Prostate gland (tissue), 2 donors: ENCODE results near the gene PLXNB3. TPM values are rescaled to one million over a fixed set of nuclear protein-coding genes. Genes with fewer than 3 reads are reported as not detected.

ENCODE experiments used
- DNase-seq: peaks from one replicate; pipeline ENCODE4 v3.0.0-alpha.2; 2019; ENCODE audit warnings: low spot score
- H3K27ac ChIP-seq, 2 donors: fragments of 200-600 bp; sonication (generic); 2 replicates each; pipeline ENCODE4 v1.5.1; 2017 to 2019
- H3K27me3 ChIP-seq: fragments of 200-600 bp; sonication (generic); replicated peaks from 2 replicates; pipeline ENCODE4 v1.5.1; 2019; ENCODE audit not compliant: insufficient read depth
- H3K36me3 ChIP-seq, 2 donors: fragments of 200-600 bp; sonication (generic); 1 replicate in 1 of 2; 2 replicates in 1 of 2; pipeline versions ENCODE4 v1.5.1 to v1.8.1; 2017 to 2019
- H3K4me1 ChIP-seq: fragments of 200-600 bp; sonication (generic); replicated peaks from 2 replicates; pipeline ENCODE4 v1.5.1; 2019
- H3K4me3 ChIP-seq, 2 donors: fragments of 200-600 bp; sonication (generic); 2 replicates each; pipeline ENCODE4 v1.5.1; 2017 to 2019
- H3K9me3 ChIP-seq: fragments of 200-600 bp; sonication (generic); 2 replicates; pipeline ENCODE4 v1.5.1; 2017
- POLR2A ChIP-seq: fragments of 450-650 bp; IDR thresholded peaks from one replicate; pipeline ENCODE4 v1.6.1; 2016; ENCODE audit warnings: antibody characterized with exemption, mild to moderate bottlenecking
- POLR2AphosphoS5 ChIP-seq: sonication (generic); formaldehyde crosslinking; IDR thresholded peaks from one replicate; pipeline ENCODE4 v1.6.1; 2017; ENCODE audit warnings: antibody characterized with exemption
- WGBS: methylation state at CpG from one replicate; pipeline ENCODE4 v1.1.5; 2018; 5-methylcytosine and 5-hydroxymethylcytosine counted together
- intact Hi-C: fragments of 100-400 bp; cut with DNase I; formaldehyde crosslinking; loops from one replicate; pipeline ENCODE4 v1.14.2; 2022
- total RNA-seq, 2 donors: library from RNA; depleted of rRNA; stranded (reverse); fragments of >200 nt; gene quantifications; one replicate each; pipeline ENCODE4 v1.1.0, GENCODE V29; 2016
- TF ChIP-seq, protein P1 (sequence below), 4 experiments: fragments of 200-600 bp in 2 of 4; fragments of 450-650 bp in 2 of 4; sonication (generic) in 2 of 4; IDR thresholded peaks; 1 replicate in 3 of 4; 2 replicates in 1 of 4; pipeline ENCODE4 v1.5.1; 2016 to 2019; ENCODE audit warnings: antibody characterized with exemption in 4 of 4, mild to moderate bottlenecking in 2 of 4, moderate library complexity in 2 of 4

The PLXNB3 gene
- 10 to 100 TPM; 20.9 to 52.7 TPM for total RNA-seq

DNA sequence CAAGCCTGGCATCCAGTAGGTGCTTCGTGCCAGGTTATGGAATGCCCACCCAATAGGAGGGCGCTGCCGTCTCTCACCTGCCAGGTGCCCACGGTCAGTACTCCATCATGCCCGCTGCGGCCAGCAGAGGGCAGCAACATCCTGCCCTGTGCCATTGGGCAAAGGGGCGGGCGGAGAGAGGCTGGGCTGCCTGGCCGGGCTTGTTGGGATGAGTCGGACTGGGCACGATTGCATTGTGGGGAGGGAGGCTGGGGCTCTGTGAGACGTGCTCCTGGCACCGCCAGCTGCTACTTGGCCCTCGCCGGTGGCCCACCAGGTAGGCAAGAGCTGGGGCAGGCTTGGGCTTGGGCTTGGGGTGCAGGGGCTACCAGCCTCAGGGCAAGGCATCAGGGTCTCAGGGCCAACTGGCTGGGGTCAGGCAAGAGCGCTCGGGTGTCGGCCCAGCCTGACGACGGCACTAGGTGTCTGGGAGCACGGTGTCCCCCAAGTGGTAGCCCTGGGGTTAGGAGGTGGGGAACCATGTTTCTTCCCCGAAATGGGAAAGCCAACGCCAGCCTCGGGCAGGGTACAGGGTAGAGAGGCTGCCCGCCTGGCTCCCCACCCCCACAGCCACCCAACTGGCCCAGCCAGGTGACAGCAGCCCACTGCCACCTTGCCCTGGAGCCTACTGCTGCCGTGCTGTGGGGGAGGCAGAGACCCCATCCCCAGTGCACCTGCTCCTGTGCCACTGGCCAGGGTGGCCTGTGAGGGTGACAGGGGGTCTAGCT lies at the start of gene PLXNB3:
TSS of gene PLXNB3 (plus strand) at position 261 of the 767 bp plus-strand sequence. CDS start 1,287 bp downstream, outside the sequence.
- no peaks in the 10 kb centered on the region for H3K27me3 ChIP-seq
- intact Hi-C loops: loop anchor here (5.0 kb wide), 1 partner anchor 183 kb away; no protein-coding TSS in a partner anchor
- no peaks in the 10 kb centered on the region for H3K9me3 ChIP-seq
- no peaks in the 10 kb centered on the region for H3K36me3 ChIP-seq
- peak within 1 kb of the TSS; percentile 21 to 34 for H3K4me3 ChIP-seq
- TF ChIP-seq POLR2AphosphoS5 (peak; percentile 66), POLR2A (peak; percentile 50)
- TF ChIP-seq, protein P1, sequence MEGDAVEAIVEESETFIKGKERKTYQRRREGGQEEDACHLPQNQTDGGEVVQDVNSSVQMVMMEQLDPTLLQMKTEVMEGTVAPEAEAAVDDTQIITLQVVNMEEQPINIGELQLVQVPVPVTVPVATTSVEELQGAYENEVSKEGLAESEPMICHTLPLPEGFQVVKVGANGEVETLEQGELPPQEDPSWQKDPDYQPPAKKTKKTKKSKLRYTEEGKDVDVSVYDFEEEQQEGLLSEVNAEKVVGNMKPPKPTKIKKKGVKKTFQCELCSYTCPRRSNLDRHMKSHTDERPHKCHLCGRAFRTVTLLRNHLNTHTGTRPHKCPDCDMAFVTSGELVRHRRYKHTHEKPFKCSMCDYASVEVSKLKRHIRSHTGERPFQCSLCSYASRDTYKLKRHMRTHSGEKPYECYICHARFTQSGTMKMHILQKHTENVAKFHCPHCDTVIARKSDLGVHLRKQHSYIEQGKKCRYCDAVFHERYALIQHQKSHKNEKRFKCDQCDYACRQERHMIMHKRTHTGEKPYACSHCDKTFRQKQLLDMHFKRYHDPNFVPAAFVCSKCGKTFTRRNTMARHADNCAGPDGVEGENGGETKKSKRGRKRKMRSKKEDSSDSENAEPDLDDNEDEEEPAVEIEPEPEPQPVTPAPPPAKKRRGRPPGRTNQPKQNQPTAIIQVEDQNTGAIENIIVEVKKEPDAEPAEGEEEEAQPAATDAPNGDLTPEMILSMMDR (IDR thresholded peaks at IDR 0.05): peak; percentile 51 to 91 (median 83)
- H3K27ac ChIP-seq: peak within 1 kb of the TSS; percentile 58
- no CpG with 5 or more reads among the region's 26 CpGs for WGBS
- H3K4me1 ChIP-seq: no peaks in the 10 kb centered on the region
- peak; percentile 79 for DNase-seq

DNA sequence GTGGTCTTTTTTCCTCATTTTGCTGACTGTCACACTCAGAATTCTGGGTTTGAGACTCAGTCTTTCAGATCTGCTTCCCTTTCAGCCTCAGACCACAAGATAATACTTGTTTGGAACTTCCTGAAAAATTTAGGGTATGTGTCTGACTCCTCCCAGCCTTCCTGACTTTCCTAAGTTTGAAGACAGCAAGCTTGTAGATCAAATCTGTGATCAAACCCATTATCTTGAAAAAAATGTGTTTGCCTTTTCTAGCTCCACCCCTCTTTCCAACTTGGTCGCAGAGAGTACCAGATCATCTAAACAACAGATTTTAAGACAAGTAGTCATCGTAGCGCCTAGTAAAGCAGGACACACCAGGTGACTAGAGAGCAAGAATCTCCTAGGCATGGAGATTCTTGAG lies 49.8 kb upstream of the PLXNB3 start:
- DNase-seq: no peak
- no peak overlapping the region for H3K4me3 ChIP-seq
- H3K4me1 ChIP-seq: no peaks in the 10 kb centered on the region
- no peaks in the 10 kb centered on the region for H3K9me3 ChIP-seq
- H3K27ac ChIP-seq: no peak overlapping the region
- TF ChIP-seq, protein P1 (IDR thresholded peaks at IDR 0.05): no peak
- TF ChIP-seq POLR2AphosphoS5: no peak
- no peak for TF ChIP-seq POLR2A
- WGBS: 39% methylated on average over 3 of the region's 3 CpGs
- no peaks in the 10 kb centered on the region for H3K27me3 ChIP-seq
- intact Hi-C loops: no loop called here
- H3K36me3 ChIP-seq: no peaks in the 10 kb centered on the region

DNA sequence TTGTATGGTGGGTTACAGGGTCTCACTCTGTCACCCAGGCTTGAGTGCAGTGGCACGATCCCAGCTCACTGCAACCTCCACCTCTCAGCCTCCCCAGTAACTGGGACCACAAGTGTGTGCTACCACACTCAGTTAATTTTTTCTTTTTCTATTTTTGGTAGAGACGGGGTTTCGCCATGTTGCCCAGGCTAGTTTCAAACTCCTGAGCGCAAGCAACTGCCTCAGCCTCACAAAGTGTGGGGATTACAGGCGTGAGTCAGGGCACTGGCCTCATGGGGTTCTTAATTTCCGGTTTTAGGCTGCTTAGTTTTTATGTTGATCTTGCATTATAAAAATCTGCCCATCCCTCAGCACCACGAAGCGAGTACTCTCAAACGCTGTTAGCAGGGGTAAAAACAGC lies 46.6 kb upstream of the PLXNB3 start:
- no peak overlapping the region for H3K4me3 ChIP-seq
- no peaks in the 10 kb centered on the region for H3K9me3 ChIP-seq
- 92% methylated on average over 9 of the region's 9 CpGs for WGBS
- no peak for DNase-seq
- no peaks in the 10 kb centered on the region for H3K36me3 ChIP-seq
- TF ChIP-seq POLR2A (no peak), POLR2AphosphoS5 (no peak)
- TF ChIP-seq, protein P1 (IDR thresholded peaks at IDR 0.05): no peak
- no peak overlapping the region for H3K27ac ChIP-seq
- H3K27me3 ChIP-seq: no peaks in the 10 kb centered on the region
- H3K4me1 ChIP-seq: no peaks in the 10 kb centered on the region
- intact Hi-C loops: no loop called here

DNA sequence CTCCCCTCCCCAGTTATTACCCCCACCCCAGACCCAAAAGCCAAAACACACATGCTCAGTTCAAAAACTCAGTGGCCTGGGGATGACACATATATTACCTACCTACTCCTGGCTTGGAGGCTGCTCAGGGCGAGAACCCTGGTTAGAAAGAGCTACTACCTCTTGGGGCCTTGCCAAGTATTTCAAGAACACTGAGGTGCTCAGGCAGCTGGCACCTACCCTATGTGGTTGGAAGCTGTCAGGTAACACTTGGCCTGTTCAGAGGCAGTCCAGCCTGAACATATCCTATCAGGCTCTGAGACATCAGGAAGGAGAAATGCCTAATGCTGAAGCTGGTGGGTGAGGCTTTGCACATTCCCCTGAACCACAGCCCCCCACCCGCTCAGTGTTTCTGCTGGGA lies 44.8 kb upstream of the PLXNB3 start:
- no peaks in the 10 kb centered on the region for H3K4me1 ChIP-seq
- intact Hi-C loops: no loop called here
- TF ChIP-seq POLR2AphosphoS5 (no peak), POLR2A (no peak)
- TF ChIP-seq, protein P1 (IDR thresholded peaks at IDR 0.05): no peak
- H3K9me3 ChIP-seq: no peaks in the 10 kb centered on the region
- DNase-seq: peak; percentile 46
- H3K27ac ChIP-seq: no peak overlapping the region
- no peaks in the 10 kb centered on the region for H3K36me3 ChIP-seq
- no peaks in the 10 kb centered on the region for H3K27me3 ChIP-seq
- 57% methylated on average over 1 of the region's 2 CpGs for WGBS
- no peak overlapping the region for H3K4me3 ChIP-seq

DNA sequence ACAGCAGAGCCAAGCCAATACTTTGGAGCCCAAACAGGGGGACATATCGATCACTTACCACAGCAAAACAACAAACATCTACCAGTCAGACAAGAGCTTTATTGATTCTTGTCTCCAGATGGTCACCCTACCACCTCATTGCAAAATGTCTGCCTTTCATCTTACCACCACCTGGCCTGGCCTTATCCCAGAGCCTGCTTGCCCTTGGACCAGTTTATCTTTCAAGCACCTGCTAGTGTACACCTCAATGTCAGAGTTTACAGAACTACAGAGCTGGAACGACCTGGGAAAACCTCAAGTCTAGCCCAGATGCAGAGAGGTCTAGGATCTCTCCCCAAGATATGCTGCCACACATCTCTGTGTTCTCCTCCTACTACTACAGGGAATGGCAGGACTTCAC lies 44.3 kb upstream of the PLXNB3 start:
- intact Hi-C loops: no loop called here
- no peaks in the 10 kb centered on the region for H3K27me3 ChIP-seq
- TF ChIP-seq POLR2A (no peak), POLR2AphosphoS5 (no peak)
- TF ChIP-seq, protein P1 (IDR thresholded peaks at IDR 0.05): no peak
- H3K27ac ChIP-seq: no peak overlapping the region
- H3K4me3 ChIP-seq: no peak overlapping the region
- no peaks in the 10 kb centered on the region for H3K9me3 ChIP-seq
- WGBS: 73% methylated on average over 2 of the region's 2 CpGs
- no peaks in the 10 kb centered on the region for H3K36me3 ChIP-seq
- H3K4me1 ChIP-seq: no peaks in the 10 kb centered on the region
- DNase-seq: no peak
